DOHH2 (cell line): ENCODE data around the gene VASP.

Experiments used
- H3F3A ChIP-seq: fragments of 200-600 bp; sonication (generic), shearing (Covaris generic); 2 replicates; pipeline ENCODE4 v1.6.0; 2016; ENCODE audit warnings: antibody characterized with exemption, mild to moderate bottlenecking; ENCODE audit not compliant: control insufficient read depth, insufficient read depth
- H3K27ac ChIP-seq: fragments of 200-600 bp; sonication (generic); 2 replicates; pipeline ENCODE4 v1.5.1; 2014; ENCODE audit warnings: low read depth, mild to moderate bottlenecking, low read length, moderate library complexity
- H3K27me3 ChIP-seq: fragments of 200-600 bp; sonication (generic); 2 replicates; pipeline ENCODE4 v1.6.1; 2014; ENCODE audit warnings: mild to moderate bottlenecking, low read length, mixed read lengths; ENCODE audit not compliant: control insufficient read depth
- H3K36me3 ChIP-seq: fragments of 200-600 bp; sonication (generic); 2 replicates; pipeline ENCODE4 v1.6.1; 2014; ENCODE audit warnings: mild to moderate bottlenecking, low read length, moderate library complexity, mixed read lengths; ENCODE audit not compliant: control insufficient read depth
- H3K4me1 ChIP-seq: fragments of 200-600 bp; sonication (generic); 2 replicates; pipeline ENCODE4 v1.6.1; 2014; ENCODE audit warnings: mild to moderate bottlenecking, low read length, mixed read lengths; ENCODE audit not compliant: control insufficient read depth
- H3K4me2 ChIP-seq: fragments of 200-600 bp; sonication (generic); 2 replicates; pipeline ENCODE4 v1.6.0; 2014; ENCODE audit warnings: mild to moderate bottlenecking, low read length, moderate library complexity
- H3K4me3 ChIP-seq: fragments of 200-600 bp; sonication (generic); 2 replicates; pipeline ENCODE4 v1.5.1; 2014; ENCODE audit warnings: mild to moderate bottlenecking, low read length, mixed read lengths
- H3K79me2 ChIP-seq: fragments of 200-600 bp; sonication (generic); 2 replicates; pipeline ENCODE4 v1.6.1; 2014; ENCODE audit warnings: mild to moderate bottlenecking, low read length, mixed read lengths; ENCODE audit not compliant: control insufficient read depth
- H3K9me2 ChIP-seq: fragments of 200-600 bp; sonication (generic); replicated peaks from 2 replicates; pipeline ENCODE4 v1.6.1; 2014; ENCODE audit warnings: mild to moderate bottlenecking, low read length, mixed read lengths; ENCODE audit not compliant: control insufficient read depth
- H3K9me3 ChIP-seq: fragments of 200-600 bp; sonication (generic); 2 replicates; pipeline ENCODE4 v1.6.1; 2014; ENCODE audit warnings: antibody characterized with exemption, low read length, mixed read lengths; ENCODE audit not compliant: control insufficient read depth, insufficient read depth
- H4K20me1 ChIP-seq: fragments of 200-600 bp; sonication (generic); 2 replicates; pipeline ENCODE4 v1.6.0; 2014; ENCODE audit warnings: low read depth, mild to moderate bottlenecking, antibody characterized with exemption, low read length, moderate library complexity; ENCODE audit not compliant: control insufficient read depth, insufficient read depth
- CTCF ChIP-seq: fragments of 200-600 bp; sonication (generic); IDR thresholded peaks from one replicate; pipeline ENCODE4 v1.5.1; 2014; ENCODE audit warnings: antibody characterized with exemption, mild to moderate bottlenecking, low read depth, low read length; ENCODE audit not compliant: poor library complexity, severe bottlenecking
- EZH2phosphoT487 ChIP-seq: fragments of 200-600 bp; sonication (generic); IDR thresholded peaks from 2 replicates; pipeline ENCODE4 v1.6.1; 2017; ENCODE audit warnings: borderline replicate concordance, mild to moderate bottlenecking, antibody characterized with exemption, low read length, moderate library complexity, mixed read lengths

The VASP gene

GRCh38 chr19:45517238-45517637 is 10.0 kb downstream of the VASP start:
- peaks cover 39% of the 10 kb centered on the region for H3K4me1 ChIP-seq
- no peak overlapping the region for H3K4me2 ChIP-seq
- no peak overlapping the region for H3K27ac ChIP-seq
- H3K36me3 ChIP-seq, result peaks cover 27% of the 10 kb centered on the region
- H3K79me2 ChIP-seq, result peaks cover 39% of the 10 kb centered on the region
- peaks cover 13% of the 10 kb centered on the region; the same call in 1 of the 2 replicates for H3F3A ChIP-seq
- no peaks in the 10 kb centered on the region for H3K9me3 ChIP-seq
- H3K27me3 ChIP-seq, result no peaks in the 10 kb centered on the region
- TF ChIP-seq EZH2phosphoT487 (no peak), CTCF (no peak)
- no peaks in the 10 kb centered on the region for H3K9me2 ChIP-seq
- H4K20me1 ChIP-seq, result peaks cover 17% of the 10 kb centered on the region; the same call in 1 of the 2 replicates
- H3K4me3 ChIP-seq, result no peak overlapping the region

GRCh38 chr19:45517641-45518468 is 10.6 kb downstream of the VASP start:
- no peak overlapping the region for H3K4me2 ChIP-seq
- peaks cover 27% of the 10 kb centered on the region for H3K36me3 ChIP-seq
- H3K9me2 ChIP-seq, result no peaks in the 10 kb centered on the region
- H3K4me3 ChIP-seq, result no peak overlapping the region
- H4K20me1 ChIP-seq, result peaks cover 17% of the 10 kb centered on the region; the same call in 1 of the 2 replicates
- no peak for TF ChIP-seq CTCF
- TF ChIP-seq EZH2phosphoT487, result no peak
- peaks cover 12% of the 10 kb centered on the region; the same call in 1 of the 2 replicates for H3F3A ChIP-seq
- no peaks in the 10 kb centered on the region for H3K27me3 ChIP-seq
- H3K4me1 ChIP-seq, result peaks cover 34% of the 10 kb centered on the region
- H3K9me3 ChIP-seq, result no peaks in the 10 kb centered on the region
- no peak overlapping the region for H3K27ac ChIP-seq
- H3K79me2 ChIP-seq, result peaks cover 35% of the 10 kb centered on the region

GRCh38 chr19:45518469-45518826 is 11.2 kb downstream of the VASP start:
- Histone ChIP-seq H4K20me1 (peaks cover 17% of the 10 kb centered on the region; the same call in 1 of the 2 replicates), H3K27me3 (no peaks in the 10 kb centered on the region), H3K4me2 (no peak overlapping the region), H3K4me3 (no peak overlapping the region), H3K79me2 (peaks cover 29% of the 10 kb centered on the region), H3K9me2 (no peaks in the 10 kb centered on the region), H3K27ac (no peak overlapping the region), H3K9me3 (no peaks in the 10 kb centered on the region), H3K36me3 (peaks cover 29% of the 10 kb centered on the region), H3K4me1 (peaks cover 30% of the 10 kb centered on the region), H3F3A (peaks cover 11% of the 10 kb centered on the region)
- TF ChIP-seq CTCF (no peak), EZH2phosphoT487 (no peak)
